ENCODE data around the gene UBE2Q2.

Gene UBE2Q2

DNA sequence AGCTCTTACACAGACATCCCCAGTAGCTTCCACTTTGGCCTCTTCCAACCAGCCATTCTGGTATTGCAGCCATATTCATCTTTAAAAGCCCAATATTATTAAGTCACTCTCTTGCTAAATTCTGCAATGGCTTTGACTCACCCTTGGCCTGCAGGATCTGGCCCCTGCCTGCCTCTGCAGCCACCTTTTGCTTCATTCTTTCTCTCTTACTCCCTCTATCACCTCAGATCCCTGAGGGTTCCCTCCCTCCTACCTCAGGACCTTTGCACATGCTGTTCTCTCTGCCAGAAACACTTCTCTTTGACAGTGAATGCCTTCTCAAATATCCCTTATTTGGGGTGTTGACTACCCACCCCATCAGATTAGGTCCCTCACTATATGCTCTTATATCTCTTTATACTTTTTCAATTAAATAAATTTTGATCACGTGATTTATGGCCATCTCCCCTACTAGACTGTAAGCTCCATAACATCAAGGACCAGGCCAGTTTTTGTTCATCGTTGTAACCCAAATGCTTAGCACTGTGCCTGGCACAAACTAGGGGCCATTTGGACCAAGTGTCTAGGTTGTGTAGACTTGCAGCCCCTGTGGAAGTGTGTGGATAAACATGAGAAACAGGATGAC, 32.3 kb upstream of the UBE2Q2 start:
- H3K4me3 ChIP-seq (ENCODE audit: extremely low read depth, insufficient read depth, low read length, poor library complexity, severe bottlenecking): no peak overlapping the region
- H3K36me3 ChIP-seq (ENCODE audit: control insufficient read depth, insufficient read depth, low read length): no peaks in the 10 kb centered on the region
- 100% methylated on average over 1 to 2 of the region's 2 CpGs for WGBS, 2 experiments (ENCODE audit: insufficient coverage in 2 of 2)
- no peak overlapping the region for H3K27ac ChIP-seq (ENCODE audit: low read depth, low read length, severe bottlenecking)
- no peaks in the 10 kb centered on the region for H3K9me3 ChIP-seq (ENCODE audit: control insufficient read depth, low read length)
- peaks cover 5% of the 10 kb centered on the region for H3K4me1 ChIP-seq (ENCODE audit: control insufficient read depth, insufficient read depth, low read length, poor library complexity, severe bottlenecking)

DNA sequence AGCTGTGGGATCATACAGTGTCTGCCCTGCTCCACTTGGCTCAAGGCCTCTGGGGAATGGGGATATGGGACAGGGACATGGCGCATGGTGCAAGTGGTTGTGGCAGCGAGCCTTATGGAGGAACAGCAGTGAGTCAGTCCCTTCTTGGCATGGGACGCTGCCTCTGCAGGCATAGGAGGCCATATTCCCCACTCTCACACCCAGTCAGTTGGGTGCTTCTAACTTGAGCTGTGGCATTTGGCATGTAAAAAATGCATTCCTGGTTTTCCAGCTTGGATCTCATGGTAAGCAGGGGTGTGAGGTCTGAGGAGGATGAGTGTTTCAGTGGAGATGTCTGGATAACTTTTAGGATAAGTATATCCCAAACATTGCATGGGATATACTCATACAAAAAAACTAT, 31.6 kb upstream of the UBE2Q2 start:
- WGBS, 2 experiments (ENCODE audit: insufficient coverage in 2 of 2): 86% methylated on average over 1 of the region's 3 CpGs; no CpG with 5 or more reads in 1 of the 2 experiments
- Histone ChIP-seq H3K36me3 (ENCODE audit: control insufficient read depth, insufficient read depth, low read length) (no peaks in the 10 kb centered on the region), H3K27ac (ENCODE audit: low read depth, low read length, severe bottlenecking) (no peak overlapping the region), H3K4me3 (ENCODE audit: extremely low read depth, insufficient read depth, low read length, poor library complexity, severe bottlenecking) (no peak overlapping the region), H3K9me3 (ENCODE audit: control insufficient read depth, low read length) (no peaks in the 10 kb centered on the region), H3K4me1 (ENCODE audit: control insufficient read depth, insufficient read depth, low read length, poor library complexity, severe bottlenecking) (peaks cover 7% of the 10 kb centered on the region)

DNA sequence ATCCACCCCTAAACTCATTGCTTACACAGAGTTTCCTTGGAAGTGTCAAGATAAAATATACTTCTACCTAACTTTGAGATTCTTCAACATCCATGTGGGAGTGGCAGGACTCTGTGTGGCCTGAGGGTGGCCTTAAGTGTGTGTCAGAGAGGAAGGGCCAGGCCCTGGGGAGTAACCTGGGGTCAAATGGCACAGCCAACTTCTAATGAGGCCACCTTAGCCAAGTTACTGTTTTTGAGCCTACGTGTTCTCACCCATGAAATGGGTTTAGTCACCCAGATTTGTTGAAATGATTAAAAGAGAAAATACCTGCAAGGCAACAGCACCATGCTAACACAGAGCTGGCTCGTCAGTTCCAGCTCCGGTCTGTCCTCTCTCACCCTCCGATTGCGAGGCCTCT, 28.5 kb upstream of the UBE2Q2 start:
- no peaks in the 10 kb centered on the region for H3K9me3 ChIP-seq (ENCODE audit: control insufficient read depth, low read length)
- no peak overlapping the region for H3K4me3 ChIP-seq (ENCODE audit: extremely low read depth, insufficient read depth, low read length, poor library complexity, severe bottlenecking)
- H3K27ac ChIP-seq (ENCODE audit: low read depth, low read length, severe bottlenecking): no peak overlapping the region
- H3K36me3 ChIP-seq (ENCODE audit: control insufficient read depth, insufficient read depth, low read length): no peaks in the 10 kb centered on the region
- H3K4me1 ChIP-seq (ENCODE audit: control insufficient read depth, insufficient read depth, low read length, poor library complexity, severe bottlenecking): peaks cover 7% of the 10 kb centered on the region
- 93 to 100% methylated on average over 5 of the region's 5 CpGs for WGBS, 2 experiments (ENCODE audit: insufficient coverage in 2 of 2)

DNA sequence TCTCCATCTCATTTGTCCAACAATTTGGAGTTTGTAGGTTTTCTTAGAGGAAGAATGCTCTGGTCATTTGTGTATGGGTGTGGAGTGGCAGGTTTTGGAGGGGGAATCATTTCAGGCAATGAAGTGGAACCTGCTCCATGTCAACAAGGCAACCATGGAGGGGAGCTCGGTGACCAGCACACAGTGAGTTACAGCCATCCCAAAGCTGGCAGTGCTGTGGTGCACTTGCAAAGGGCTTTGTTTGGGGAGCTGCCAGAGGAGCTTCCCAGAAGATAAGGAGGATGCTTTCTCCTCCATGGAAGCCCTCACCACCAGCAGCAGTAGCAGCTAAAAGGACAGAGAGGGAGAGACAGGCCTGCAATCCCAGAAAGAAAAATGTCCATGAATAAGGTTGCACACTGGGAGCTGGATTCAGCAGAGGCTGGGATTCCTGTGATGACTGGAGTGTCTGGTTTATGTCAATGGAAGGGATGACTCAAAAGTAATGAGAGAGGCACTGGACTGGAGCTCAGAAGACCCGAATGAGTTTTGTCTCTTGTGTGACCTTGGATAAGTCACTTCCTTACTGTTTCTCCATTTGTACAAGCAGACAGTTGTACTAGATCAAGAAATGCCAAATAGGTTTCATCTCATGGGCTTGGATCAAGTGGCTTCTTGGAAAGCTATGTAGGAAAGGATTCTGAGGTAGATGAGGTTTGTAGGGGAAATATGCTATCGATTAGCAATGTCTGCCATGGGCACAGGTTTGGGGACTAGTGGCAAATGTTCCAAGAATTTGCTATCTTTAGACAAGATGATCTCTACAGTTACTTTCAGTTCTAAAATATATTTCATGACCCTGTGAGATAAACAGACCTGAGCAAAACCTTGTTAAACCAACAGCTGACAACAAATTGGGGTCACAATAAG, 27.2 kb upstream of the UBE2Q2 start:
- no peaks in the 10 kb centered on the region for H3K9me3 ChIP-seq (ENCODE audit: control insufficient read depth, low read length)
- WGBS, 2 experiments (ENCODE audit: insufficient coverage in 2 of 2): 100% methylated on average over 1 of the region's 3 CpGs
- peak overlapping the region; percentile 71 for H3K27ac ChIP-seq (ENCODE audit: low read depth, low read length, severe bottlenecking)
- H3K36me3 ChIP-seq (ENCODE audit: control insufficient read depth, insufficient read depth, low read length): no peaks in the 10 kb centered on the region
- peaks cover 7% of the 10 kb centered on the region for H3K4me1 ChIP-seq (ENCODE audit: control insufficient read depth, insufficient read depth, low read length, poor library complexity, severe bottlenecking)
- H3K4me3 ChIP-seq (ENCODE audit: extremely low read depth, insufficient read depth, low read length, poor library complexity, severe bottlenecking): no peak overlapping the region

DNA sequence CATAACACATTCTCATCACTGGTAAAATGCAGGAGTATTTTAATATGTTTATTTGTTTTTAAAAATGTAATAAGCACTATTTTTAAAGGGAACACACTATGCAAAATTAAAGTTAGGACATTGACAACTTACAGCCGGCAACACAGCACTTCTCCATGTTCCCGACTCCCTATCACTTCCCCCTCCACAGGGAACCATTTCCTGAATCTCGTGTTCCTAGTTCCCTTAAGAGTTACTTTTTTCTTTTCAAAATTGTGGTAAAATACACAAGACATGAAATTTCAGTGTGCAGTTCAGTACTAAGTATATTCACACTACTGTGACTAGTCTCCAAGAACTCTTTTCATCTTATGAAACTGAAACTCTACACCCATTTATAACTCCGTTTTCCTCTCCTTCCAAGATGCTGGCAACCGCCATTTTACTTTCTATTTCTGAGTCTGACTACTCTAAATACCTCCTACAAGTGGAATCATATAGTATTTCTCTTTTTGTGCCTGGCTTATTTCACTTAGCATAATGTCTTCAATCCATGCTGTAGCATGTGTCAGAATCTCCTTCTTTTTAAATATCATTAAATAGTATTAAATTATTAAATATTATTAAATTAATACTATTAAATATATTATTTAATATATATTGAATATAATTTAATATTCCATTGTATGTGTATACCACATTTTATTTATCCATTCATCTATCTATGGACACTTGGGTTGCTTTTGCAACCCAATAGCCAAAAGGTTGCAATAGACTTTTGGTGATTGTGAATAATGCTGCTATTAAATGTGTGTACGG, 25.9 kb upstream of the UBE2Q2 start:
- no peak overlapping the region for H3K4me3 ChIP-seq (ENCODE audit: extremely low read depth, insufficient read depth, low read length, poor library complexity, severe bottlenecking)
- H3K36me3 ChIP-seq (ENCODE audit: control insufficient read depth, insufficient read depth, low read length): no peaks in the 10 kb centered on the region
- H3K4me1 ChIP-seq (ENCODE audit: control insufficient read depth, insufficient read depth, low read length, poor library complexity, severe bottlenecking): peaks cover 7% of the 10 kb centered on the region
- H3K27ac ChIP-seq (ENCODE audit: low read depth, low read length, severe bottlenecking): no peak overlapping the region
- H3K9me3 ChIP-seq (ENCODE audit: control insufficient read depth, low read length): no peaks in the 10 kb centered on the region
- 89 to 100% methylated on average over 2 to 4 of the region's 6 CpGs for WGBS, 2 experiments (ENCODE audit: insufficient coverage in 2 of 2)

DNA sequence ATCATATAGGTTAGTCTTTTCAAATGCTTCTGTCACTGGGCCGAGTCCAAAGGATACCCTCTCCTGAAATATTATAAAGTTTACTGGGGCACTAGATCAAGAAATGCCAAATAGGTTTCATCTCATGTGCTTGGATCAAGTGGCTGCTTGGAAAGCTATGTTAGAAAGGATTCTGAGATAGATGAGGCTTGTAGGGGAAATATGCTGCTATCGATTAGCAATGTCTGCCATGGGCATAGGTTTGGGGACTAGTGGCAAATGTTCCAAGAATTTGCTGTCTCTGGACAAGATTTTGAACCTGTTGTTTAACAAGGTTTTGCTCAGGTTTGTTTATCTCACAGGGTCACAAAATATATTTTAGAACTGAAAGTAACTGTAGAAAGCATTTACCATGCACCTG, 23.0 kb upstream of the UBE2Q2 start:
- Histone ChIP-seq H3K9me3 (ENCODE audit: control insufficient read depth, low read length) (no peaks in the 10 kb centered on the region), H3K4me3 (ENCODE audit: extremely low read depth, insufficient read depth, low read length, poor library complexity, severe bottlenecking) (no peak overlapping the region), H3K4me1 (ENCODE audit: control insufficient read depth, insufficient read depth, low read length, poor library complexity, severe bottlenecking) (peaks cover 14% of the 10 kb centered on the region), H3K27ac (ENCODE audit: low read depth, low read length, severe bottlenecking) (no peak overlapping the region), H3K36me3 (ENCODE audit: control insufficient read depth, insufficient read depth, low read length) (no peaks in the 10 kb centered on the region)
- WGBS, 2 experiments (ENCODE audit: insufficient coverage in 2 of 2): 85 to 100% methylated on average over 1 to 2 of the region's 2 CpGs

DNA sequence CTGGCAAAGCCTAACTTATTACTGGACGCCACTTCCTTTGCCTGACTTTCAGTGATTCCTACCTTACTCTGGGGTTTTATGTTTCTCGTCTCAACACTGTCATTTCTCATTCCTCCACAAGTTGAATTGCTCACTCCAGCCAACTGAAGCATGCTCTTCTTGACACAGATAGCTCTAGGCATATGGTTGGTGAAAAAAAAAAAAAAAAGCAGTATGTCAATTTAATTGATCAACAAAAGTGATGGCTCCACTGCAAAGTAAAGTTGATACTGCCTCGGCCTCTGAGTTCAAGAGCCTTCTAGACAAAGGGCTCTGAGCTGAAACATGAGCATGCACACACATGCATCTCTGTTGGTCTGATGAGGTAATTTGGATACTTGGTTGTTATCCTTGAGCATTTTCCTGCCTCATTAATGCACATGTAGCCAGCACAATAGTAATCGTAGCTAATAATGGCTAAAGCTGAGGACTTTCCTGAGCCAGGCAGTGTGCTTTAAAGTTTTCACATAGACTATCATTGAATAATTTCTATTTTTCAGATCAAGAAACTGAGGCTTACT, 21.4 kb upstream of the UBE2Q2 start:
- Histone ChIP-seq H3K36me3 (ENCODE audit: control insufficient read depth, insufficient read depth, low read length) (no peaks in the 10 kb centered on the region), H3K27ac (ENCODE audit: low read depth, low read length, severe bottlenecking) (no peak overlapping the region), H3K4me3 (ENCODE audit: extremely low read depth, insufficient read depth, low read length, poor library complexity, severe bottlenecking) (no peak overlapping the region), H3K4me1 (ENCODE audit: control insufficient read depth, insufficient read depth, low read length, poor library complexity, severe bottlenecking) (peaks cover 8% of the 10 kb centered on the region), H3K9me3 (ENCODE audit: control insufficient read depth, low read length) (no peaks in the 10 kb centered on the region)
- 90% methylated on average over 2 to 3 of the region's 4 CpGs for WGBS, 2 experiments (ENCODE audit: insufficient coverage in 2 of 2)

DNA sequence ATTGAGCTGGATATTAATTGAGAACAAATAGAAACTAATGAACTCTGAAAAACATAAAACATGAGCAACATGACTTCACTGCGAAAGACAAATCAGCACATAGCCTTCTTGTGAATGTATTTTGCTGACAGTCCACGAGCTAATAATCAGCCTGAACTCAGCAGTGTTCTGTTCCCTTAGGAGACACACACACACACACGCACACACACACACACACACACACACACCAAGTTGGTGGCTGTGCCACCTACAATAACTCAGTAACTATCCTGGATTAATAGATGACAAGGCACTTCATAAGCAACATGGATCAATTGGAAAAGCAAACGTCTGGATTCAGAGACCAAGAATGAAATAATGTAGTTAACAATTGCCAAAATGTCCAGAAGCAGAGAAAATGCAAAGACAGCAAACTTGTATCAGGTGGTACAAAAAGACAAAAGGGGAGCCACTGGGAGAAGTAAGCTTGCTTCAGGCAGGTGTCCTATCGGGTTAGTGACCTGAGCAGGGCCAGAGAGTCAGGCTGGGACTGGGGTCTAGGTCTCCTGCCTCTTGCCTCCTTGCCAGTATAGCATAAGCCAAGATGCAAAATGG, 20.5 kb upstream of the UBE2Q2 start:
- WGBS, 2 experiments (ENCODE audit: insufficient coverage in 2 of 2): 95 to 100% methylated on average over 2 to 3 of the region's 5 CpGs
- peaks cover 13% of the 10 kb centered on the region for H3K4me1 ChIP-seq (ENCODE audit: control insufficient read depth, insufficient read depth, low read length, poor library complexity, severe bottlenecking)
- no peaks in the 10 kb centered on the region for H3K36me3 ChIP-seq (ENCODE audit: control insufficient read depth, insufficient read depth, low read length)
- no peaks in the 10 kb centered on the region for H3K9me3 ChIP-seq (ENCODE audit: control insufficient read depth, low read length)
- no peak overlapping the region for H3K4me3 ChIP-seq (ENCODE audit: extremely low read depth, insufficient read depth, low read length, poor library complexity, severe bottlenecking)
- H3K27ac ChIP-seq (ENCODE audit: low read depth, low read length, severe bottlenecking): no peak overlapping the region

DNA sequence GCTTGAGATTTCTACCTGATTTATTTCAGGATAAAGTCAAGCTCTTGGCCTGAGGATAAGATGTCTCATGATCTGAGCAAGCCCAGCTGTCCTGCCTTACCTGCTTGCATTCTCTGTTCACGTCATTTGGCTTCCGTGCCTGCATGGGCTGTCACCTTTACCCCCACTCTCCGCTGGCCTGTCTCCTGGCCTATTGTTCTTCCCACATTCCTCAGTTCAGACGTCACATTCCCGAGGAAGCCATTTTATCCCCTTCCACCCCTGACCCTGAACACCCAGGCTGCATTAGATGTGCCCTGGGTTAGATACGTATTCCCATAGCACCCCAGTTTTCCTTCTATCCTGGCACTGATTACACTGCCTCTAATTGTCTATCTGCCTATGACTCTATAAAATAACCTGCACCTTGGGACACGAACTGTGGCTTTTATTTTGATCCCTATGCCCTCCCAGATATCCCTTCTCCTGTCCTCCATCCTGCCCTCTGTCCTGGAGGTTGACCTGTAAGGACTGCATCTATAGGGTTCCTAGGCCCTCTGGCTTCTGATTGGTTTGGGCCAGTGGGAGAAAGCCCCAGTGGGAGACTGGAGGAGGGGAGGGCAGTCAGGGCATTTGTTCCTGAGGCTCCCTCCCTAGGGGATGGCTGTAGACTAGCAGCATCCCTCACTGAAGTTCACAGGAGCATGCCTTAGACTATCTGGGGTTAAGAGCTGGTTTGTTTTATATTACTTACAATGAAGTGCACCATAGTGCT, 19.2 kb upstream of the UBE2Q2 start:
- no peak overlapping the region for H3K4me3 ChIP-seq (ENCODE audit: extremely low read depth, insufficient read depth, low read length, poor library complexity, severe bottlenecking)
- WGBS, 2 experiments (ENCODE audit: insufficient coverage in 2 of 2): 15 to 22% methylated on average over 6 to 7 of the region's 7 CpGs
- H3K9me3 ChIP-seq (ENCODE audit: control insufficient read depth, low read length): no peaks in the 10 kb centered on the region
- H3K36me3 ChIP-seq (ENCODE audit: control insufficient read depth, insufficient read depth, low read length): no peaks in the 10 kb centered on the region
- H3K27ac ChIP-seq (ENCODE audit: low read depth, low read length, severe bottlenecking): peak overlapping the region; percentile 58
- peaks cover 17% of the 10 kb centered on the region for H3K4me1 ChIP-seq (ENCODE audit: control insufficient read depth, insufficient read depth, low read length, poor library complexity, severe bottlenecking)
